Fibroblast of lung (primary cell): Measurements from ENCODE around the gene DOC2A. TPM values are rescaled to one million over a fixed set of nuclear protein-coding genes. Genes with fewer than 3 reads are reported as not detected.

ENCODE experiments used
- DNase-seq, 2 donors: peaks; one replicate each; pipeline versions ENCODE4 v3.0.0 to v3.0.0-alpha.2; 2010; ENCODE audit warnings: low read depth in 2 of 2
- H2AFZ ChIP-seq: 2 replicates; pipeline ENCODE4 v1.5.1; 2012; ENCODE audit warnings: low read length, control low read depth, inconsistent platforms
- H3K27ac ChIP-seq: 2 replicates; pipeline ENCODE4 v1.5.1; 2011; ENCODE audit warnings: low read length, control low read depth; ENCODE audit not compliant: insufficient read depth
- H3K27me3 ChIP-seq: 2 replicates; pipeline ENCODE4 v1.5.1; 2011; ENCODE audit warnings: mild to moderate bottlenecking, low read length; ENCODE audit not compliant: control insufficient read depth, insufficient read depth
- H3K36me3 ChIP-seq: 2 replicates; pipeline ENCODE4 v1.5.1; 2011; ENCODE audit warnings: low read length; ENCODE audit not compliant: control insufficient read depth, insufficient read depth
- H3K4me1 ChIP-seq: 2 replicates; pipeline ENCODE4 v1.5.1; 2011; ENCODE audit warnings: low read length; ENCODE audit not compliant: control insufficient read depth, insufficient read depth; ENCODE audit errors: extremely low read depth
- H3K4me2 ChIP-seq: 2 replicates; pipeline ENCODE4 v1.5.1; 2011; ENCODE audit warnings: low read length, control low read depth; ENCODE audit not compliant: insufficient read depth; ENCODE audit errors: extremely low read depth
- H3K4me3 ChIP-seq, 4 experiments: fragments of 200-600 bp in 1 of 4; sonication (generic) in 1 of 4; replicated peaks in 1 of 4; 2 replicates each; pipeline ENCODE4 v1.5.1; 2011 to 2016; ENCODE audit warnings: low read length in 4 of 4, low read depth in 3 of 4, mild to moderate bottlenecking in 3 of 4, control low read depth in 2 of 4, inconsistent platforms in 1 of 4, mixed read lengths in 1 of 4; ENCODE audit not compliant: insufficient read depth in 1 of 4; ENCODE audit errors: control extremely low read depth in 1 of 4
- H3K79me2 ChIP-seq: 2 replicates; pipeline ENCODE4 v1.5.1; 2012; ENCODE audit warnings: mild to moderate bottlenecking, low read length, inconsistent platforms; ENCODE audit not compliant: control insufficient read depth, insufficient read depth
- H3K9ac ChIP-seq: 2 replicates; pipeline ENCODE4 v1.5.1; 2011; ENCODE audit warnings: mild to moderate bottlenecking, low read length, control low read depth; ENCODE audit not compliant: insufficient read depth
- H3K9me3 ChIP-seq: 2 replicates; pipeline ENCODE4 v1.5.1; 2012; ENCODE audit warnings: low read depth, low read length; ENCODE audit not compliant: control insufficient read depth, insufficient read depth
- H4K20me1 ChIP-seq: 2 replicates; pipeline ENCODE4 v1.5.1; 2011; ENCODE audit warnings: low read length; ENCODE audit not compliant: control insufficient read depth, insufficient read depth; ENCODE audit errors: extremely low read depth
- CTCF ChIP-seq, 2 donors: IDR thresholded peaks in 1 of 2; conservative IDR thresholded peaks in 1 of 2; 1 replicate in 1 of 2; 2 replicates in 1 of 2; pipeline ENCODE4 v1.5.1; 2011 to 2012; ENCODE audit warnings: low read length in 2 of 2, control low read depth in 1 of 2, inconsistent platforms in 1 of 2, low read depth in 1 of 2, mild to moderate bottlenecking in 1 of 2
- EZH2 ChIP-seq: IDR thresholded peaks from 2 replicates; pipeline ENCODE4 v1.5.1; 2012; ENCODE audit warnings: low read length, control low read depth, mild to moderate bottlenecking; ENCODE audit errors: missing control alignments
- polyA minus RNA-seq: library from RNA; depleted of rRNA, polyadenylated mRNA; stranded (reverse); fragments of >200 nt; gene quantifications from 2 replicates; pipeline ENCODE4 v1.2.3, GENCODE V29; 2011; ENCODE audit warnings: low replicate concordance
- polyA plus RNA-seq, 2 donors: library from polyadenylated mRNA; depleted of rRNA in 1 of 2; stranded (reverse) in 1 of 2; unstranded in 1 of 2; fragments of >200 nt; gene quantifications; 2 replicates each; pipeline ENCODE4 v1.2.1, GENCODE V29; 2011 to 2012; ENCODE audit warnings: missing spikeins in 1 of 2
- total RNA-seq: library from RNA; depleted of rRNA; stranded (reverse); fragments of >200 nt; gene quantifications from 2 replicates; pipeline ENCODE4 v1.2.1, GENCODE V29; 2014

Gene DOC2A
- total RNA-seq (0.26 and 0.33 TPM in 2 replicates), polyA plus RNA-seq (0.03 TPM in 1 of 2 replicates, not detected in the other), polyA minus RNA-seq (not detected in 2 replicates)
- not detected in 2 replicates for polyA plus RNA-seq (2012)

- H3K9me3 ChIP-seq, result no peaks in the 10 kb centered on the region
- no peak within 1 kb of the TSS for H3K27ac ChIP-seq
- H3K4me2 ChIP-seq, result peak within 1 kb of the TSS; percentile 64
- H3K27me3 ChIP-seq, result peaks cover 19% of the 10 kb centered on the region
- H2AFZ ChIP-seq, result no peak within 1 kb of the TSS
- TF ChIP-seq EZH2 (peak; percentile 31), CTCF (conservative IDR thresholded peaks at IDR 0.05 in 1 of 2, IDR thresholded peaks at IDR 0.05 in 1 of 2; ENCODE audit: low read depth in 1 of 2, low read length in 2 of 2) (no peak)
- H3K4me1 ChIP-seq, result no peaks in the 10 kb centered on the region
- H4K20me1 ChIP-seq, result no peaks in the 10 kb centered on the region
- no peak within 1 kb of the TSS for H3K9ac ChIP-seq
- H3K79me2 ChIP-seq, result no peaks in the 10 kb centered on the region
- no peak for DNase-seq
- H3K4me3 ChIP-seq, result peak within 1 kb of the TSS in 2 of 4 experiments; percentile 29 to 46
- H3K36me3 ChIP-seq, result peaks cover under 1% of the 10 kb centered on the region
Measured at GRCh38 chr16:30010844-30011713, at the start of gene DOC2A. DOC2A (minus strand) TSS chr16:30011027; CDS start chr16:30010222, 805 bp downstream.

- DNase-seq, result peak in 1 of 2 donors; percentile 52
- H3K27me3 ChIP-seq, result no peaks in the 10 kb centered on the region
- no peak overlapping the region for H3K9ac ChIP-seq
- no peaks in the 10 kb centered on the region for H4K20me1 ChIP-seq
- TF ChIP-seq EZH2 (no peak), CTCF (conservative IDR thresholded peaks at IDR 0.05 in 1 of 2, IDR thresholded peaks at IDR 0.05 in 1 of 2; ENCODE audit: low read depth in 1 of 2, low read length in 2 of 2) (no peak)
- no peaks in the 10 kb centered on the region for H3K9me3 ChIP-seq
- H3K4me1 ChIP-seq, result peaks cover 16% of the 10 kb centered on the region
- H2AFZ ChIP-seq, result no peak overlapping the region
- H3K36me3 ChIP-seq, result peaks cover under 1% of the 10 kb centered on the region
- H3K79me2 ChIP-seq, result no peaks in the 10 kb centered on the region
- no peak overlapping the region for H3K4me3 ChIP-seq
- H3K27ac ChIP-seq, result no peak overlapping the region
- no peak overlapping the region for H3K4me2 ChIP-seq
Measured at GRCh38 chr16:30060346-30060745, 49.5 kb upstream of the DOC2A start.

GRCh38 chr16:30054959-30055553 lies 44.2 kb upstream of the DOC2A start:
- Histone ChIP-seq H3K4me2 (no peak overlapping the region), H3K4me1 (peaks cover 5% of the 10 kb centered on the region)

More at GRCh38 chr16:30054959-30055553, 44.2 kb upstream of the DOC2A start:
- Histone ChIP-seq H3K9me3 (no peaks in the 10 kb centered on the region), H3K4me3 (no peak overlapping the region), H2AFZ (no peak overlapping the region), H3K9ac (no peak overlapping the region), H3K79me2 (peaks cover 3% of the 10 kb centered on the region), H3K36me3 (peaks cover 2% of the 10 kb centered on the region), H3K27ac (no peak overlapping the region), H3K27me3 (no peaks in the 10 kb centered on the region), H4K20me1 (no peaks in the 10 kb centered on the region)
- TF ChIP-seq CTCF (conservative IDR thresholded peaks at IDR 0.05 in 1 of 2, IDR thresholded peaks at IDR 0.05 in 1 of 2; ENCODE audit: low read depth in 1 of 2, low read length in 2 of 2) (peak; percentile 25 to 58), EZH2 (no peak)
- no peak for DNase-seq
